Pancreas (tissue), 10 donors: ENCODE results near the gene KLHDC7A. TPM values are rescaled to one million over a fixed set of nuclear protein-coding genes. Genes with fewer than 3 reads are reported as not detected.

ENCODE experiments used
- ATAC-seq, 4 donors: fragments of 200-7000 bp; cut with Tn5 transposase; one replicate each; pipeline versions ENCODE4 v1.8.0 to v1.9.1; 2020; ENCODE audit warnings: mild to moderate bottlenecking in 4 of 4, moderate library complexity in 4 of 4
- DNase-seq, 6 donors: peaks; one replicate each; pipeline ENCODE4 v3.0.0-alpha.2; 2020
- FAIRE-seq: peaks from 2 replicates; lab custom pipeline; 2012; peaks lifted over from hg19 to GRCh38; lab: Jason Lieb, UNC
- H3K27ac ChIP-seq, 4 donors: fragments of 200-600 bp; sonication (generic); 1 replicate in 3 of 4; 2 replicates in 1 of 4; pipeline versions ENCODE4 v1.5.0 to v1.8.0; 2020
- H3K27me3 ChIP-seq, 4 donors: fragments of 200-600 bp; one replicate each; pipeline ENCODE4 v1.8.0; 2021
- H3K36me3 ChIP-seq, 3 donors: fragments of 200-600 bp; sonication (generic) in 1 of 3; one replicate each; pipeline versions ENCODE4 v1.5.0 to v1.8.0; 2020 to 2021
- H3K4me1 ChIP-seq, 3 donors: fragments of 200-600 bp; one replicate each; pipeline ENCODE4 v1.8.0; 2021
- H3K4me3 ChIP-seq, 4 donors: fragments of 200-600 bp; sonication (generic) in 2 of 4; one replicate each; pipeline versions ENCODE4 v1.5.0 to v1.8.0; 2020 to 2021
- H3K9me3 ChIP-seq, 4 donors: fragments of 200-600 bp; one replicate each; pipeline ENCODE4 v1.8.0; 2021
- WGBS, 2 donors: extraction: QIAGEN DNeasy Blood & Tissue Kit; methylation state at CpG; one replicate each; pipeline ENCODE4 v1.1.7; 2013; 5-methylcytosine and 5-hydroxymethylcytosine counted together
- intact Hi-C, 3 donors: fragments of 100-400 bp; cut with DNase I; formaldehyde crosslinking; loops; one replicate each; pipeline versions ENCODE4 v1.11.1 to v1.14.2; 2022
- polyA plus RNA-seq, 2 donors: library from polyadenylated mRNA; stranded (reverse); fragments of 200-250 nt; gene quantifications; one replicate each; pipeline ENCODE4 v1.2.3, GENCODE V29; 2013
- total RNA-seq, 6 donors: library from RNA; stranded (reverse); fragmentation: NEBNext Ultra II Directional in 4 of 6; extraction: Animal tissue kit (Norgen Biotek cat#: 25700) in 4 of 6; gene quantifications; one replicate each; pipeline versions ENCODE4 v1.2.1 to v1.2.4, GENCODE V29; 2021 to 2023
- TF ChIP-seq, protein P1 (sequence below), 4 donors: fragments of 200-600 bp; sonication (generic) in 3 of 4; IDR thresholded peaks; one replicate each; pipeline versions ENCODE4 v1.5.0 to v1.8.0; 2021; ENCODE audit warnings: antibody characterized with exemption in 4 of 4
- donor health status: healthy with polysubstance abuse.
- donor health status: DM: no; HTN: no; CAD: no; lungs with moderate emphysema.
- donor health status: DM: no; HTN: no; CAD: no.
- donor health status: control.
- donor health status: control.
- donor health status: Bipolar disorder and iron deficiency.
- donor health status: DM: yes; HTN: yes; CAD: no.
- donor health status: DM: no; HTN: no; CAD: no.
- donor health status: DM: no; HTN: no; CAD: no.
- donor health status: DM: yes; HTN: yes; CAD: no.

The KLHDC7A gene
- total and polyA plus RNA-seq, 8 donors, result 1.9 to 3.7 (median 3.1) TPM

DNA sequence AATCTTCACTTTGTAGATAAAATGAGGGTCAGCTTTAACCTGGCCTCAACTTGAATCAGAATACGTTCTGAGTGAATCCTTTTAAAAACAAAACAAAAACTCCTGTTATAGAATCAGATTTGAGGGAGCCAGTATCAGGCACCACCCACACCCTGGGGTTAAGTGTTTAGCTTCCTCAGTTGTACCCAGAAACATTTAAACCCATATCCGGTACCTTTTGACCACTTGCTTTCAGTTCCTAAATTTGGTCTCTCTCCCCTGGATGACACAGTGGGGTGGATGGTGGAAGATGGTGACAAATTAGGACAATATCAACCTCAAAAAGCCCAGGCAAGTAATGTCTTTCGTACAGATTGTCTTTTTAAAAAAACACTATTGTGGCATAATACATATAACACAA is 10.4 kb downstream of the KLHDC7A start:
- H3K27ac ChIP-seq, result no peak overlapping the region
- no peaks in the 10 kb centered on the region for H3K4me1 ChIP-seq
- H3K4me3 ChIP-seq, result no peak overlapping the region
- no peaks in the 10 kb centered on the region for H3K9me3 ChIP-seq
- no peak for FAIRE-seq
- WGBS, 2 donors, result 73 to 77% methylated on average over 3 of the region's 3 CpGs
- no peak for DNase-seq
- TF ChIP-seq, protein P1, sequence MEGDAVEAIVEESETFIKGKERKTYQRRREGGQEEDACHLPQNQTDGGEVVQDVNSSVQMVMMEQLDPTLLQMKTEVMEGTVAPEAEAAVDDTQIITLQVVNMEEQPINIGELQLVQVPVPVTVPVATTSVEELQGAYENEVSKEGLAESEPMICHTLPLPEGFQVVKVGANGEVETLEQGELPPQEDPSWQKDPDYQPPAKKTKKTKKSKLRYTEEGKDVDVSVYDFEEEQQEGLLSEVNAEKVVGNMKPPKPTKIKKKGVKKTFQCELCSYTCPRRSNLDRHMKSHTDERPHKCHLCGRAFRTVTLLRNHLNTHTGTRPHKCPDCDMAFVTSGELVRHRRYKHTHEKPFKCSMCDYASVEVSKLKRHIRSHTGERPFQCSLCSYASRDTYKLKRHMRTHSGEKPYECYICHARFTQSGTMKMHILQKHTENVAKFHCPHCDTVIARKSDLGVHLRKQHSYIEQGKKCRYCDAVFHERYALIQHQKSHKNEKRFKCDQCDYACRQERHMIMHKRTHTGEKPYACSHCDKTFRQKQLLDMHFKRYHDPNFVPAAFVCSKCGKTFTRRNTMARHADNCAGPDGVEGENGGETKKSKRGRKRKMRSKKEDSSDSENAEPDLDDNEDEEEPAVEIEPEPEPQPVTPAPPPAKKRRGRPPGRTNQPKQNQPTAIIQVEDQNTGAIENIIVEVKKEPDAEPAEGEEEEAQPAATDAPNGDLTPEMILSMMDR (IDR thresholded peaks at IDR 0.05), result no peak
- H3K27me3 ChIP-seq, result no peaks in the 10 kb centered on the region
- intact Hi-C loops, result no loop called here
- H3K36me3 ChIP-seq, result no peaks in the 10 kb centered on the region
- ATAC-seq, result no peak

DNA sequence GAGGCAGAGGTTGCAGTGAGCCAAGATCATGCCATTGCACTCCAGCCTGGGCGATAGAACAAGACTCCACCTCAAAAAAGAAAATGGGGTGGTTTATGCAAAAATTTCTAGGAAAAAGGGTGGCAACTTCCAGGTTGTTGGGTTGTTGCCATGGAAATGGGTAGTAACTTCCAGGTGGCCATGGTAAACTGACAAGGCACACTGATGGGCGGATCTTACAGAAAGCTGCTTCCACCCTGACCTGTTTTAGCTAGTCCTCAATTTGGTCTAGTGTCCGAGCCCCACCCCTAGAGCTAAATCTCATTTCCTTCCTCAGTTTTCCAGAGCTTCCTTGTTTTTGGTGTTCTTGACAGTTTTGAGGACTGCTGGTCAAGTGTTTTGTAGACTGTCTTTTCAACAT is 13.6 kb downstream of the KLHDC7A start:
- WGBS, 2 donors, result 78 to 81% methylated on average over 3 of the region's 3 CpGs
- no peak for DNase-seq
- Histone ChIP-seq H3K27me3 (no peaks in the 10 kb centered on the region), H3K27ac (no peak overlapping the region), H3K9me3 (no peaks in the 10 kb centered on the region), H3K36me3 (no peaks in the 10 kb centered on the region), H3K4me3 (no peak overlapping the region), H3K4me1 (no peaks in the 10 kb centered on the region)
- TF ChIP-seq, protein P1 (IDR thresholded peaks at IDR 0.05), result no peak
- no peak for FAIRE-seq
- intact Hi-C loops, result no loop called here
- ATAC-seq, result no peak

DNA sequence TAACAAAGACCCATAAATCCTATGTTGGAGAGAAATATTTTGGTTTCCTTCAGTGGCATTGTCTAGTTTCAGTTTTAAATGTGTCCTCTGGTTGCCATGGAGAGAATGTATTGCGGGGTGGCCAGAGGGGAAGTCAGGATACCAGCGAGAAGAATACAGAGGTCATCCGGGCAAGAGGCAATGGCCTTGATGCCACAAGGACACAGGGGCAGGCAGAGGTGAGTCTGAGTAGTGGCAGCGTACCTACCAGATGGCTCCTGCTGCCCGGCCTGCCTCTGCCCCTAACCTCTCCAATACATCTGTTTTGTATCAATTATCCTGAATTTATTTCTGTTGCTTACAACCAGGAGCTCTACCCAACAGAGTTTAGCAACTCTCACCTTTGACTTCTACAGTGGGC is 14.9 kb downstream of the KLHDC7A start:
- intact Hi-C loops, result no loop called here

DNA sequence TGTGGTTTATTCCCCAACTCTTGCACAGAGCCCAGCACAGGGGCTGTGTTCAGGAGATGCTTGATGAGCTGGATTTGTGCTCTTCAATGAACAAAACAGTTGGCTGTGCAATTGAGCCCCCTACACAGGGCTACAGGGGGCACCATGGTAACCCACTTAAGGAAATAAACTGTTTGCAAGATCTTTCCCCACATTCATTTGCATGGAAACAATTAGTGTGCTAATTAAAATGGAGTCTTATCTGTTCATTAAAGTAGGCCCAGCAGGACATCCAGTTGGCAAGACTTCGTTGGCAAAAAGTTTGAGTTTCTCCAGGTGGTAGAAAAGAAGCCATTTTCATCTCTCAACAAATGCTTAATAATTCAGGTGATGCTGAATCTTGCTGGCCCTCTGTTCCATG is 15.3 kb downstream of the KLHDC7A start:
- Histone ChIP-seq H3K4me1 (no peaks in the 10 kb centered on the region), H3K36me3 (no peaks in the 10 kb centered on the region), H3K9me3 (no peaks in the 10 kb centered on the region), H3K27ac (no peak overlapping the region), H3K27me3 (no peaks in the 10 kb centered on the region), H3K4me3 (no peak overlapping the region)
- FAIRE-seq (no peak), DNase-seq (no peak), ATAC-seq (no peak)
- WGBS, 2 donors, result 84 to 90% methylated on average over 1 of the region's 1 CpG
- intact Hi-C loops, result no loop called here
- TF ChIP-seq, protein P1 (IDR thresholded peaks at IDR 0.05), result no peak

More for the DNA sequence above, 14.9 kb downstream of the KLHDC7A start:
- TF ChIP-seq, protein P1 (IDR thresholded peaks at IDR 0.05), result no peak
- no peak overlapping the region for H3K27ac ChIP-seq
- no peaks in the 10 kb centered on the region for H3K9me3 ChIP-seq
- H3K4me3 ChIP-seq, result no peak overlapping the region
- H3K4me1 ChIP-seq, result no peaks in the 10 kb centered on the region
- H3K36me3 ChIP-seq, result no peaks in the 10 kb centered on the region
- no peaks in the 10 kb centered on the region for H3K27me3 ChIP-seq
- FAIRE-seq, result no peak
- WGBS, 2 donors, result 89 to 90% methylated on average over 5 of the region's 5 CpGs
- no peak for DNase-seq
- no peak for ATAC-seq

DNA sequence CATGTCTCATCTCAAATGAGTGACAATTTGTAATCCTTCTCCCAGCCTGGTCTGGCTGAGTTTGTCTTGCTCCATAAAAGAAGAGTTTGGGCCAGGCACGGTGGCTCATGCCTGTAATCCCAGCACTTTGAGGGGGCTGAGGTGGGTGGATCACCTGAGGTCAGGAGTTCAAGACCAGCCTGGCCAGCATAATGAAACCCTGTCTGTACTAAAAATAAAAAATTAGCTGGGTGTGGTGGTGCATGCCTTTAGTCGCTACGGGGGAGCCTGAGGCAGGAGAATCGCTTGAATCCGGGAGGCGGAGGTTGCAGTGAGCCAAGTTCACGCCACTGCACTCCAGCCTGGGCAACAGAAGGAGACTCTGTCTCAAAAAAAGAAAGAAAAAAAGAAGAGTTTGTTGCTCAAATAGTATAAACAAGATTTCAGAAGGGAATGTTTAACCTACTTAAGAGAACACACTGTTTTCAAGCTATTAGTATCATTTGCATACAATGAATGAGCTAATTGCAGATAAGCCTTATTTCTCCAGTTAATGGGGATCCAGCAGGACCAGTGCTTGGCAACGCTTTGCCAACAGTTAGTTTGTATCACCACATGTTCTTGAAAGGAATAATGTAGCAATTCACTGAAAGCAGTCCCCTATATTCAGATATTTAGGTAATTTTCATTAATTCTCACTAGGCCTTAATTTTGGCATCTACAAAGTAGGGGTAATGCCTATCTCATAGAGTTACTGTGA is 15.9 kb downstream of the KLHDC7A start:
- H3K36me3 ChIP-seq, result no peaks in the 10 kb centered on the region
- ATAC-seq (no peak), DNase-seq (no peak), FAIRE-seq (no peak)
- H3K9me3 ChIP-seq, result no peaks in the 10 kb centered on the region
- H3K27me3 ChIP-seq, result no peaks in the 10 kb centered on the region
- H3K27ac ChIP-seq, result no peak overlapping the region
- 87 to 94% methylated on average over 8 of the region's 8 CpGs for WGBS, 2 donors
- no peaks in the 10 kb centered on the region for H3K4me1 ChIP-seq
- no peak overlapping the region for H3K4me3 ChIP-seq
- TF ChIP-seq, protein P1 (IDR thresholded peaks at IDR 0.05), result no peak
- intact Hi-C loops, result no loop called here
